ENCODE data around the gene SIRT4. TPM values are rescaled to one million over a fixed set of nuclear protein-coding genes. Genes with fewer than 3 reads are reported as not detected.

SIRT4 gene
- total and polyA plus RNA-seq, 10 of the 15 experiments (the other 5 are each of a cell fraction or from before 2014, with no cell fraction given): 0.19 to 0.98 (median 0.44) TPM

DNA sequence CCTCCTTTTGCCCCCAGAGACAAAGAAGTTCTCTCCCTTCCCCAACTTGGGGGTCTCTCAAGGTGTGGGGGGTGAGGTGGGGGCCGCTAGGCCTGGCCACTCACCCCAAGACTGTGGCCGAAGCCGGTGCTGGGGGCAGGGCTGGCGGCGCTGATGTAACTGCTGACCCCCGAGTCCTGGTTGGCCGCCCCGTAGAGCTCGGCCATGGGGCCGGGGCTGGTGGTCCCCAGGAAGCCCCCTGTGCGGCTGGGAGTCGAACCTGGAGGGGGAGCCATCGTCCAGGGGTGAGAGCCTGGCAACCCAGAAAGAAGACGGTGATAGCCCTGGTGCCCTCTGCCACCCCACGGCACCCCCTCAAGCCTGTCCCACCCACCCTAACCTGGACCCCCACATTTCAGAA, 43.9 kb downstream of the SIRT4 start:
- no peaks in the 10 kb centered on the region for H3K4me1 ChIP-seq (ENCODE audit: control insufficient read depth, insufficient read depth, low read length)
- H3K36me3 ChIP-seq (ENCODE audit: control insufficient read depth in 2 of 2, insufficient read depth in 2 of 2, low read length in 1 of 2): no peaks in the 10 kb centered on the region
- ChIA-PET SMC1A (ENCODE audit: uncharacterized antibody, unreplicated experiment) (no interaction called here), RAD21 (ENCODE audit: unreplicated experiment) (no interaction called here), CTCF (no interaction called here), POLR2A (no interaction called here)
- in situ Hi-C loops (cut with MboI) (no loop called here), intact Hi-C loops (cut with micrococcal nuclease; ENCODE audit: unreplicated experiment) (no loop called here)
- TF ChIP-seq ZNF24 (IDR thresholded peaks at IDR 0.05): no peak
- BruUV-seq (replicated peaks): no TSS peak
- H3K4me2 ChIP-seq (ENCODE audit: control insufficient read depth, insufficient read depth): no peak overlapping the region
- H2AFZ ChIP-seq (ENCODE audit: control insufficient read depth, low read depth, low read length): no peak overlapping the region
- ATAC-seq: no peak
- no peaks in the 10 kb centered on the region for H3K27me3 ChIP-seq (replicated peaks in 1 of 2; ENCODE audit: control insufficient read depth in 2 of 2, insufficient read depth in 2 of 2, low read length in 1 of 2)
- no peaks in the 10 kb centered on the region for H4K20me1 ChIP-seq (ENCODE audit: control insufficient read depth, insufficient read depth)
- no peak for DNase-seq (ENCODE audit: low read depth, low spot score)
- H3K4me3 ChIP-seq: no peak overlapping the region
- FAIRE-seq: no peak
- H3K9ac ChIP-seq (ENCODE audit: control insufficient read depth, insufficient read depth, low read length): no peak overlapping the region
- 42% methylated on average over 14 of the region's 15 CpGs for WGBS (ENCODE audit: insufficient coverage, insufficient replicate concordance, low lambda C conversion rate, missing lambda C conversion rate)
- no peak overlapping the region for H3K27ac ChIP-seq (ENCODE audit: control insufficient read depth, insufficient read depth)
- H3K79me2 ChIP-seq (ENCODE audit: control insufficient read depth, insufficient read depth, low read length): no peaks in the 10 kb centered on the region
- H3K9me3 ChIP-seq (replicated peaks; ENCODE audit: control insufficient read depth, insufficient read depth, low read length): no peaks in the 10 kb centered on the region

- no peak for FAIRE-seq
- no peaks in the 10 kb centered on the region for H3K79me2 ChIP-seq (ENCODE audit: control insufficient read depth, insufficient read depth, low read length)
- POLR2A ChIA-PET: no interaction called here
- RAD21 ChIA-PET (ENCODE audit: unreplicated experiment): no interaction called here
- no peaks in the 10 kb centered on the region for H3K36me3 ChIP-seq (ENCODE audit: control insufficient read depth in 2 of 2, insufficient read depth in 2 of 2, low read length in 1 of 2)
- BruUV-seq (replicated peaks): no TSS peak
- H2AFZ ChIP-seq (ENCODE audit: control insufficient read depth, low read depth, low read length): no peak overlapping the region
- no peaks in the 10 kb centered on the region for H4K20me1 ChIP-seq (ENCODE audit: control insufficient read depth, insufficient read depth)
- no peaks in the 10 kb centered on the region for H3K4me1 ChIP-seq (ENCODE audit: control insufficient read depth, insufficient read depth, low read length)
- DNase-seq (ENCODE audit: low read depth, low spot score): no peak
- WGBS (ENCODE audit: insufficient coverage, insufficient replicate concordance, low lambda C conversion rate, missing lambda C conversion rate): 56% methylated on average over 6 of the region's 7 CpGs
- H3K4me2 ChIP-seq (ENCODE audit: control insufficient read depth, insufficient read depth): no peak overlapping the region
- H3K9ac ChIP-seq (ENCODE audit: control insufficient read depth, insufficient read depth, low read length): no peak overlapping the region
- intact Hi-C loops (cut with micrococcal nuclease; ENCODE audit: unreplicated experiment): no loop called here
- SMC1A ChIA-PET (ENCODE audit: uncharacterized antibody, unreplicated experiment): no interaction called here
- in situ Hi-C loops (cut with MboI): no loop called here
- no peaks in the 10 kb centered on the region for H3K9me3 ChIP-seq (replicated peaks; ENCODE audit: control insufficient read depth, insufficient read depth, low read length)
- no peaks in the 10 kb centered on the region for H3K27me3 ChIP-seq (replicated peaks in 1 of 2; ENCODE audit: control insufficient read depth in 2 of 2, insufficient read depth in 2 of 2, low read length in 1 of 2)
- CTCF ChIA-PET: no interaction called here
- H3K4me3 ChIP-seq: no peak overlapping the region
- TF ChIP-seq RELB (IDR thresholded peaks at IDR 0.05; ENCODE audit: low read depth) (no peak), NFIC (IDR thresholded peaks at IDR 0.05; ENCODE audit: low read depth, low read length) (no peak), POLR2A (IDR thresholded peaks at IDR 0.05; ENCODE audit: low read depth, low read length) (no peak)
- no peak overlapping the region for H3K27ac ChIP-seq (ENCODE audit: control insufficient read depth, insufficient read depth)
- ATAC-seq: no peak; the same call in 2 of the 3 replicates
Measured at GRCh38 chr12:120346681-120347080, 44.6 kb downstream of the SIRT4 start.

Measured in GM12878 (cell line).